GM21786 (cell line): ENCODE data around the gene GTF2F1.
"Not testable (repeated sequence)": the region's sequence is repeated elsewhere in the genome, so short reads cannot be mapped to it uniquely, and the experiment has no call there.

ENCODE experiments used
- ATAC-seq: cut with Tn5 transposase; IDR thresholded peaks from one replicate; pipeline ENCODE4 v1.9.1; 2021; ENCODE audit not compliant: unreplicated experiment

The GTF2F1 gene

DNA sequence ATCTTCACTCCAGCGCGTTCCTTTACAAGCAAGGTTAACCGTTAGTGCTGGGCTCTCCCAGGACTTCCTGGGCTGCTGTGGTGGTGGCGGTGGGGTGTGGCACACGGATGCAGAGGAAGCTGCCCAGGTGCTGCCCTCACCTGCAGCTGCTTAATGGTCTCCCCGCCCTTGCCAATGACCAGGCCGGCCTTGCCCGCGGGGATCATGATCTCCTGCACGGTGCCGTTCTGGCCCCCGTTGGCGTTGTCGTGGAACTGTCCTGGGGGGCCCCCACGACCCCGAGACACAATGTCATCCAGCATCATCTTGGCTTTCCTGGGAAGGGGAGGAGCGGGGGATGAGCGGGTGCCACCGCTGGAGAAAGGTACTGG is 25.6 kb upstream of the GTF2F1 start:
- ATAC-seq: no peak

DNA sequence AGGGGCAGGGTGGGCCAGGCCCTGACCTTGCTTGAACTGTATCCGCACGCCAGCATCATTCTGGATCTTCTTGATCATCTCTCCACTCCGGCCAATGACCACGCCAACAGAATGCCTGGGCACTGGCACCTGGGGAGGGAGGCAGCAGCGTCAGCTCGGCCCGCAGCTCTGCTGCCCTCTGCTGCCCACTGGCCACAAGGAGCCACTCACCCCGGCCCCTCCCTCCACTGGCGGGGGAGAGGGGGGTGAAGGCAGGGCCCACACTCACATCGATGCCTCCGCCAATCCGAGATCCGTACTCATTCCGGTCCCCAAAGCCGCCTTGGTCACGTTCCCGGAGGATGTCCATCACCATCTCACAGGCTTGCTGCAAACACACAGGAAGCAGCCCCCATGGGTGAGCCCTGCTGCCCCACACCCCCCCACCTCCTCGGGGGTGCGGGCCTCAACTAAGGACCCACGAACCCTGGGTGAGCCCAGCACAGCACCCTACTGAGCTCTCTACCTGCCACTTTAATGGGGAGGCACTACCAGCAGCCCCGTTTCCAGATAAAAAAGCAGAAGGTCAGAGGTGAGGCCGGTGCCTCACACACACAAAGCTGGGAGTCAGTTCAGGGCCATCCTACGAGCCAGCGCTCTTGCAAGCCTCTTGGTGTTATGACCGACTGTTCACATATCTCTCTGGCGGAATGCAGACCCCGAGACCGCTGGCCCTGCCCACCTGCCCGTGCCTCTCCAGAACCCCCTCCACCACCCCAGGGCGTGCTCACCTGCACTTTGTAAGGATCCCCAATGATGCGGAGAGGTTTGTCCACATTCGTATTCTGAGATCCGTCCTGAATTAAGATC is 25.0 kb upstream of the GTF2F1 start:
- no peak for ATAC-seq

DNA sequence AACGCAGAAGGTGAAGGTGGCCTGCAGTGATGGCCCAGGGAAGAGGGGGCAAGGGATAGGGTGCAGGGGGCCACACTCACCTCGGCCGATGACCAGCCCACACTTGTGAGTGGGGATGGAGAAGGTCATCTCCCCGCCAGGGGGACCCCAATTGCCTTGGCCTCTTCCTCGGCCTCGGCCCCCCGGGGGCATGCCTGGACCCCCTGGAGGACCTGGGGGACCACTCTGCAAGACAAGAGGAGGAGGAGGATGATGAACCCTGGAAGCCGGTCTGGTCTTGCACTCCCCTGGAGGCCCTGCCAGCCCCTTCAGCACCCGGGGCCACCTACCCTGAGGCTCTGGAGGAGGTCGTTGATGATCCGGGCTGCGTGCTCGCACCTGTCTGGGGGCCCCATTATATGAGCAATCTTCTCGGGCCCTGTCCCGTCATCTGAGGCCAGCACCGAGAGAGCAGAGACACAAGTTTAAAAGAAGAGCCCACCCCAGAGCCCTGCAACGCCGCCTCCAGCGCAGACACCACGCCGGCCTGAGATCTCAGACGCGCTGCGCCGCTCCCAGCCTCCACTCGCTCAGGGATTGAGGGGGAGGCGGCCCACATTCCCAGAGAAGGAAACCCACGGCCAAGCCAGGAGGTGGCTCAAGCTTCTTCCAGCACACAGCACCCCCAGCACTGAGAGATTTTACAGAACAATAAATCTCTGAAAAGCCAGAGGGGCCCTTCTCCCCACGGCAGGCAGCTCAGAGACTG is 23.9 kb upstream of the GTF2F1 start:
- ATAC-seq: no peak

DNA sequence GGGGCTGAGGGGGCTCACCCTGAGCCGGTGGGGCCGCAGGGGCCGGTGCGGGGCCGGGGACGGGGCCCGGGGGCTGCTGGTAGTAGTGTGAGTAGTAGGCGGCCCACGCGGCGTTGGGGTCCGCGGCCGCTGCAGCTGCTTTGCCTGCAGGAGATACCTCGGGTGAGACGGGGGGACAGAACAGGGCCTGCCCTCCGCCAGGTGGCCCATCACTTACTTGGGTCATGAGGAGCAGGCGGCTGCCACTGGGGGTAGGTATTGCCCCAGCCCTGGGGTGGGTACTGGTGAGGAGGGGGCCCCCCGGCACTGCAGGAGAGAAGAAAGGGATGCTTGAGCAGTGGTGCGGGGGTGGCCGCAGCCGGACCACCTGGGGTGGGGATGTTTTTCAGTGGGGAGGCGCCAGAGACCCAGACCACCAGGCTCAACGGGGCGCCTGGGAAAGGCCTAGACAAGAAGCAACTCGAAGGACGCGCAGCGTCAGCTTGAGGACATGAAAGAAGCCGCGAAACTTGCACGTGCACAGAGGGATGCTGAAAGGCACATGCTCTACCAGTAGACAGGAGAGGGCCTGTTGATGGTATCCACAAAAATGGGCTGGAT is 22.7 kb upstream of the GTF2F1 start:
- no peak for ATAC-seq

DNA sequence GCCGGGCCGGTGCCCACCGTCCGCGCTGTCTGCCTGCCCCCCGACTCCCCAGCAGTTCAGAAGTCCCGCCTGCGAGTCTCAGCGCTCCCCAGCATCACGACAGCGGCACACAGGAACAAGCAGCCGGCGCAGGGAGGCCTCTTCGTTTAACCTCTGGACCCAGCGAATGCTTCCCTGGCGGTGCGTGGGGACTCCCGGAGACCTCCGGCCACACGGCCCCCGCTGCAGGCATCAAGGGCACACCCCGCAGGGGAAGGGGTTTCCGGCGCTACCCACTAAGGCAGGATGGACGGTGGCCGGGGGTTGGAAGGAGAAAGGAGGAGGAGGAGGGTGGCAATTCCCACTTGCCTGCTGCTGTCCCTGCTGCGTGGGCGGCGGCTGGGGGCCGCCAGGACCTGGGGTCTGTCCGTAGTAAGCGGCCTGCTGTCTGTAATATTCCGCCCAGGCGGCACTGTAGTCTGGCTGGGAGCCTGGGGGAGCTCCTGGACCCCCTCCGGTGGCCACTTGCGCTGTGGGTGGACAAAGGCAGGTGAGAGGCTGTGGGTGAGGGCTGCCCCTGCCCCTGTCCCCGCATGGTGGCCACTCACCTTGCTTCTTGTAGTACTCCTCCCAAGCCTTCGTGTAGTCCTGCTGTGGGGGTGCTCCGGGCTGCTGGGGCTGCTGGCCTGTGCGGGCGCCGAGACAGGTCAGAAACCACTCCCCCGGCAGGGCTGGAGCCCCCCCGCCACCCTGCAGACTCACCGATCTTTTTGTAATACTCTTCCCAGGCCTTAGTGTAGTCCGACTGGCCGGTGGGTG is 22.0 kb upstream of the GTF2F1 start:
- no peak for ATAC-seq

DNA sequence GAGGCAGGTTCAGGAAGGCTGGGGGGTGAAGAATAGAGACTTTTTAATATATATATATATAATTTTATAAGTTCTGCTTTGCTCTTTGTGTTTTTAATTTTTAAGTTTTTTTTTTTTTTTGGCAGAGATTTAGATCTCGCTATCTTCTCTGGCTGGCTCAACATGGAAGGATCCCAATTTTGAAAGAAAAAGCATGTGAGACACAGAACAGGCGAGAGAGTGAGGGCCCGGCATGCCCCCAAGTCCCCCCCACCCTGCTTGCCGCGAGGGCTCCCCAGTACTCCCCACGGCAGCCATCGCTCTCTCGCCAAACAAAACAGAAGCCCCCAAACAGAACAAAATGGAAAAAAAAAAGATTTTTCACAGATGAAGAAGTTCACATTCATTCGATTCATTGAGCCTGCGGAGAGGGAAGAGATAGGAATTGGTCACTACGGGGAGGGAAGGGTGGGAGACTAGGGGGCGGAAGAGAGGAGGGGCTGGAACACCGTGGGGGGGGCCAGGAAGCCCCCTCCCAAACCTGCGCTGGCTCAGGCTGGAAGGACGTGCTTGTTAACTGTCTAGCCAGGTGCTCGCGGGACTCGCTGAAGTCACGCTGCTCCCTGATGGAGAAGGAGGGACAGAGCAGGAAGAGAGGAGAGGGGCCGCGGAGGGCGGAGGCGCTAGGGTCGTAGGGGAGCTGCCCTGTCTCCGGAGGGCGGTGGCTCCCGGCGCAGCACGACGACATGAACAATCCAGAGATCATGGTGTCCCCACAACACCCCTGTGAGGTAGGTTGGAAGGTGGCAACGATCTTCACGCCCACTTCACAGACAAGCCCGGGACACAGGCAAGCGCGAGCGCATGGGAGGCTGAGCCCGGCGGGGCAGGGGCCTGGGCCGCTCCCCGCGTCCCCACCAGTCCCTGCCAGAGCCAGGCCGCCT is 21.0 kb upstream of the GTF2F1 start:
- no peak for ATAC-seq

DNA sequence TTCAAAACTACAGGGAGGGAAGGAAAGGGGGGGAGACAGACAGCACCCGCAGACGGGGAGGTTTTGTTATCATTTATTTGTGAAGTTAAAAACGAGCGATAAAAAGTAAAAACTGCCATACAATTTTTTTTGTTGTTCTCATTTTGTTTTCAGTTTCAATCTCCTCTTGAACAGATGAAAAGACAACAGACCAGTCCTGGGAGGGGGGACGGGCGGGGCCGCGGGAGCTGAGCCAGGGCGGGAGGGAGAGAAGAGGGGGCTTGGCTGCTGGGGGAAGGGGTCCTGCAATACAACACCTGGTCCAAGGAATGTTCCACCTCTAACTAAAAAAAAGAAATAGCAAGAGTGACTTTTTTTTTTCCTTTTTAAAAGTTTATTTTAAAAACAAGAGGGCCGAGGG is 20.3 kb upstream of the GTF2F1 start:
- ATAC-seq: no peak

DNA sequence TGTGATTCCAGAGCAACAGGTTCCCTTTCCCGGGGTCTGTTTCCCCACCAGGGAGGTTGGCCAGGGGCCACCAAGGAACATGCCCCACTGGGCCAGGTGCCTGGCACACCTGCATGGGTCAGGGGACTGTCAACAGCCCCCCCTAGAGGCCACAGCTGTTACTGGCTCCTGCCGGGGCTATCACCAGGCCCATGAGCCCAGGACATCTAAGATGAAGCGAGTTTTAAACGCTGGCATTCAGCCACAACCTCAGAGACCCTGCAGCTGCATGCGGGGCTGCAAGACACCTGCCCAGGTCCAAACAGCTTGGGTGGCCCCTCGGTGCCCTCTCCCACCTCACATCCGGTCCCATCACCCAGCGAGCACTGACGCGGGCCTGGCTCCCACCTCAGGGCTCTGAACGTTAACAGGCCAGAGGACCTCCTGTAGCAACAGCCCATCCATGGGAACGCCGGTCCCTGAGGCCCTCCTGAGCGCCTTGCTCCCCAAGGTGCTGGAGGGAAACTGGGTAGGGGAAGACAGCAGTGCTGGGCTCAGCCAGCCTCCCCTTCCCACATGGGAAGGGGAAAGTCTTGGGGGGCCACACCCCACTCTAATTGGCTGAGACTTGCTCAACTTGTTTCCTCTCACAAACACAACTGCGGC is 19.6 kb upstream of the GTF2F1 start:
- ATAC-seq: no peak

DNA sequence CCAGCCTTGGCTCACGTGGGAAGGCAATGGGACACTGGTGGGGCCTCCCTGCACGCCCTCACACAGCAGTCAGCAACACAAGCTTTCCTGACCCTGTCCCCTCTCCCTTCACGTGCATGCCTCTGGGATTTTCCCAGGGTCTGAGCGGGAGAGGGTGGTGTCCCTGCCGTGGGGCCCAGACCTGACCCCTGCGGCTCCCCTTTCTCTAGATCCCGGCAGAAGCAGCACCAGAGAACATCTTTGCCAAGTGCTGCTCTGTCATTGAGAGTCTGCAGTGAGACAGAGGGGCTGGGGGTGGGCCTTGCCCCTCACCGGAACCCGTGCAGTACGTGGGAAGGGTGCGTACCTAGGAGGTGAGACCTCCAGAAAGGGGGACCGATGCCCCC is 19.1 kb upstream of the GTF2F1 start:
- ATAC-seq: no peak

DNA sequence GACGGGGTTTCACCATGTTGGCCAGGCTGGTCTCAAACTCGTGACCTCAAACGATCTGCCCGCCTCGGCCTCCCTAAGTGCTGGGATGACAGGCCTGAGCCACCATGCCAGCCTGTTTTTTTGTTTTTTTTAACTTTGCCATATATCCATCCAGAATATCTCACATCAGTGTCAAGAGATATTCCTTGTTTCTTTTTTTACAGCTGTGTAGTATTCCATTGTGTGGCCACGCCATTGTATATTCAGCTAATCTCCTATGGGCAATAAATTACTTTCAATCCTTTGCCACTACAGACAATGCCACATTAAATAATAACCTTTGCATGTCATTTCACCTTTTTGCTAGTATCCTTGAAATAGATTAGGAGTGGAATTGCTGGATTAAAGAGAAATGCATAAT is 16.4 kb upstream of the GTF2F1 start:
- no peak for ATAC-seq

DNA sequence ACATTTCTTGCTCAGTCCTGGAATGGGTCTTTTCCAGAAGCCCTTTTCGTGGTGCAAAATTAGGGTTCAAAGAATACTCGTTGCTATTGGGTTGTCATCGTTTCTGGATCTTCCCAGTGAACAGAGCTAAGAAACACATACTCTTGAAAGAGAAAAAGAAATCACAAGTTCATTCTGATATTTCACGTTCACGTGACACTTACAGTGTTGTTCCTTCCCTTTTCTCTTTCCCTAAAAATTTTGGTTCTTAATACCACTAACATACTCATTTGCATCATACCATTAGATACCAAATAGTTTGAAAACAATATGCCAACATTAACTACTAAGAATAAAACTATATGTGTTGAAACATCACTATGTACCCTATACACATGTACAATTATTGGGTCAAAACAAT is 13.4 kb upstream of the GTF2F1 start:
- no peak for ATAC-seq

DNA sequence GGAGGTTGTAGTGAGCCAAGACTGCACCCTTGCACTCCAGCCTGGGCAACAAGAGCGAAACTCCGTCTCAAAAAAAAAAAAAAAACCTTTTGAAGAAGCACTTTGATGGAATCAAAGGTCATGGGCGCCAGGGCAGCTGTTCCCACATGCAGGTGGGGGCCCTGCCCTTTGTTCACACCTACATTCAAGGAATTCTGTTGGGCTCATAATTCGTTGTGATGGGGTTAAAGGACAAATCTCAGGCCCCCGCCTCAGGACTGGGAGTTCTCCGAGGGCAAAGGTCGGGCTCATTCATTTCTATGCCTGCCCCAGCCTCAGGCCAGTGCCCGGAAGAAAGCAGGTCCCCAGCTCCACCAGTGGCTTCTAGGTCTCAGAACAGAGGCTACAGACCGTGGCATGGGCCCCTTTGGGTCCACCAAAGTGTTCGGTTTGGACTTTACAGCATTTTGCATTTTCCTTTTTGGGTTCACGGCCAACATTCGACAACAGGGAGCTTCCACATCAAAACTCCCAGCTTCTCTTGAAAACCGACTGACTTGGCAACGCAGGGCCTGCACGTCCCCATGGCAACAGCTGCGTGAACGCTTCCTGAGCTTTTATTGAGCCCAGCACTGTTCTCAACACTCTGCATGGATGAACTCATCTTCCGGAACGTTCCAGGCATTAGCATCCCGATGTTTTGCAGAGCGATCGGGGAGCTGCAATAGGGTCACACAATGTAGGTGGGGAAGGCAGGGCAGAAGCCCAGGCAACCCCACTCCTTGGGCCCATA is 10.1 kb upstream of the GTF2F1 start:
- ATAC-seq: no peak

DNA sequence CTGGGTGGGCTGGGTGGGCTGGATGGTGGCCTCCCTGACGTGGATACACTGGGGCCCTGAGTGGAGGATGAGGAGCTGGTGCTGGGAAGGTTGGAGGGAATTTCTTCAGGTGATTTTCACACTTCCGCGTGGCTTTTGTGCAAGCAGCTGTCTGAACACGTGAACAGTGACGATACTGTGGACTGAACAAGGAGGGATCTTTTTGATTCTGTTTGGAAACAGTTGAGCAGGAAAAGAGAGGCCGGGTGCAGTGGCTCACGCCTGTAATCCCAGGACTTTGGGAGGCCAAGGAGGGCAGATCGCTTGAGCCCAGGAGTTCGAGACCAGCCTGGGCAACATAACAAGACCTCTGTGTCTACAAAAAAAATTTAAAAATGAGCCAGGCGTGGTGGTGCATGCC is 9.1 kb upstream of the GTF2F1 start:
- no peak for ATAC-seq

DNA sequence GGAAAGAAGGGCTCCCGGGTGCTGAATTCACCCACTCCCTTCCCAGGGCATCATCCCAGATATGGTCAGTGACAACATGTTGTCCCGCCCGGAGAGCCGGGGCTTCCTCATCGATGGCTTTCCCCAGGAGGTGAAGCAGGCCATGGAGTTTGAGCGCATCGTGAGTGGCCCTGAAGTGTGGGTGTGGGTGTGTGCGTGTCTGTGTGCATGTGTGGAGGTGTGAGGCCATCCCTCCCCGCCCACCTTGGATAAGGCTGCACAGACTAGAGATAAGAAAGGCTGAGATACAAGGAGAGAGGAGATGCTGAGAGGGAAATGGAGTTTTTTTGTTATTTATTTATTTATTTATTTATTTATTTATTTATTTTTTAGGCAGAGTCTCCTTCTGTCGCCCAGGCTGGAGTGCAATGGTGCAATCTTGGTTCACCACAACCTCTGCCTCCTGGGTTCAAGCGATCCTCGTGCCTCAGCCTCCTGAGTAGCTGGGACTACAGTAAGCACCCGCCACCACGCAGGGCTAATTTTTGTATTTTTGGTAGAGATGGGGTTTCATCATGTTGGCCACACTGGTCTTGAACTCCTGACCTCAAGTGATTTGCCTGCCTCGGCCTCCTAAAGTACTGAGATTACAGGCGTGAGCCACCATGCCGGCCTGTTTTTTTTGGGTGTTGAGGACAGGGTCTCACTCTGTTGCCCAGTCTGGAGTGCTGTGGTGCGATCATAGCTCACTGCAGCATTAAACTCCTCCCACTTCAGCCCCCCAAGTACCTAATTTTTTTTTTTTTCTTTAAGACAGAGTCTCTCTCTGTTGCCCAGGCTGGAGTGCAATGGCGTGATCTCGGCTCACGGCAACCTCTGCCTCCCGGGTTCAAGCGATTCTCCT is 7.3 kb upstream of the GTF2F1 start:
- not testable (repeated sequence) for ATAC-seq

DNA sequence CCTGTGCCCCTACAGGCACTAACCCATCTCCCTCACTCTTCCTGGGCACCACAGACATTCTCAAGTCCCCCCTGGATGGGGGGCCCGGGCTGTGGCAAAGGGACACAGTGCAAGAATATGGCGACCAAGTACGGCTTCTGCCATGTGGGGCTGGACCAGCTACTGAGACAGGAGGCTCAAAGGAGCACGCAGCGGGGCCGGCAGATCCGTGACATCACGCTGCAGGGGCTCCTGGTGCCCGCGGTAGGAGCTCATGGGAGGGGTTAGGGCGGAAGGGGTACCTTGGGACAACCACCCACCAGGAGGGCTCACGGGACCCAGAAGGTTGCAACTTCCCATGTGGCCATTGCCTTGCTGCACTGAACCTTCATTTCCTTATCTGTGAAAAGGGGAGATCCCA is 3.3 kb upstream of the GTF2F1 start:
- ATAC-seq: no peak

DNA sequence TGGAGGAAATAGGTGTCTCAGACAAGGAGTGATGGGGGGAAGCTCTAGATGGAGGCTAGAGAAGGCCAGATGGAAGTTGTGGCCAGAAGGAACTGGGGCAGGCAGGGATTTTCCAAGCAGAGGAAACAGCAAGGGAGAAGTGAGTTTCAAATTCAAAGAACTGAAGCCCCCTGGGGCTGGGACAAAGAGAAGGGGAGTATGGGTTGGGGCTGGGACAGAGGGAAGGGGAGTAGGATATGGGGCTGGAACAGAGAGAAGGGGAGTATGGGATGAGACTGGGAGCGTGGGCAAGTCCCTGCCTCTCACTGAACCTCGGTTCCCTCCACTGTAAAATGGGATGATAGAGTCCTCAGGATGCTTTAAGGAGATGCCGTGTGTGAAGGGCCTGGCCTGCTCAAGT is 1.9 kb upstream of the GTF2F1 start:
- no peak for ATAC-seq

DNA sequence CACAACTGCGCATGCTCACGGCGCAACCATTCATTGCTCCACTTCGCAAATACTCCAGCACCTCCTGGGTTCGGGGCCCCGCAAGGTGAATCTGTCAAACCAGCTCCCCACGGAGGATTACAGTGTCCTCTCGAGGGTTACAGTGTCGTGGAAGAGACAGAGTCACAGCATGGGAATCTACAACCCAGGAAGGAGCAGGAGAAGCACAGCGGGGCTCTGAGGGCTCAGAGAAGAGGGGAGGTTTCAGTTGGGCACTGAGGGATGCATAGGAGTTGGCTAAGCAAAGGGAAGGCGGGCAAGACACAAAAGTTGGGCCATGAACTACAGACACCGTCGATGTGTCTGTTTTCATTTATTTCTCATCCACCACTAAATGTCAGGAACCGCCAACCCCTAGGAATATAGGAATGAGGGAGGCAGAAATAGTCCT is 1.0 kb upstream of the GTF2F1 start:
- no peak for ATAC-seq
